Fibroblast of mammary gland (primary cell): ENCODE data around the gene GPRC5A.

ENCODE experiments used
- DNase-seq: peaks from one replicate; pipeline ENCODE4 v3.0.0-alpha.2; 2010; ENCODE audit warnings: low read depth
- H3K4me3 ChIP-seq: 2 replicates; pipeline ENCODE4 v1.5.1; 2011; ENCODE audit warnings: low read depth, mild to moderate bottlenecking, low read length, moderate library complexity; ENCODE audit not compliant: control insufficient read depth
- CTCF ChIP-seq: conservative IDR thresholded peaks from 2 replicates; pipeline ENCODE4 v1.5.1; 2011; ENCODE audit warnings: low read depth, low read length, inconsistent platforms; ENCODE audit not compliant: control insufficient read depth, insufficient read depth

GPRC5A gene

GRCh38 chr12:12939888-12940287 is 48.5 kb downstream of the GPRC5A start:
- no peak for DNase-seq
- H3K4me3 ChIP-seq, result no peak overlapping the region
- TF ChIP-seq CTCF, result no peak

- no peak for DNase-seq
- TF ChIP-seq CTCF, result no peak
- H3K4me3 ChIP-seq, result no peak overlapping the region
Measured at GRCh38 chr12:12941450-12942350, 50.3 kb downstream of the GPRC5A start.

GRCh38 chr12:12943586-12944260 is 52.4 kb downstream of the GPRC5A start:
- no peak overlapping the region for H3K4me3 ChIP-seq
- peak; percentile 87 for DNase-seq
- TF ChIP-seq CTCF, result no peak

- no peak overlapping the region for H3K4me3 ChIP-seq
- TF ChIP-seq CTCF, result no peak
- DNase-seq, result no peak
Measured at GRCh38 chr12:12945591-12945990, 54.2 kb downstream of the GPRC5A start.

GRCh38 chr12:12946686-12947355 is 55.5 kb downstream of the GPRC5A start:
- TF ChIP-seq CTCF, result no peak
- DNase-seq, result peak; percentile 49
- H3K4me3 ChIP-seq, result no peak overlapping the region

GRCh38 chr12:12947902-12948301 is 56.5 kb downstream of the GPRC5A start:
- no peak overlapping the region for H3K4me3 ChIP-seq
- TF ChIP-seq CTCF, result no peak
- no peak for DNase-seq
